HepG2 (cell line): ENCODE measurements around the gene OSBPL5. TPM values are rescaled to one million over a fixed set of nuclear protein-coding genes. Genes with fewer than 3 reads are reported as not detected.

Experiments
- ATAC-seq: fragments of 200-7000 bp; cut with Tn5 transposase; 3 replicates; pipeline ENCODE4 v1.9.1; 2020; ENCODE audit warnings: mild to moderate bottlenecking, moderate library complexity
- BruUV-seq: library from RNA; stranded (reverse); fragments of 400-500 nt; replicated peaks from 2 replicates; lab custom pipeline; 2021; lab: Mats Ljungman, UMichigan
- CTCF ChIA-PET: fragments of 300-600 bp; formaldehyde crosslinking; extraction: SDS; loops from one replicate; lab custom pipeline; 2021; ENCODE audit warnings: low total read pairs, inconsistent platforms, low intra/inter-chr PET ratio; lab: Yijun Ruan, JAX
- POLR2A ChIA-PET: fragments of 350-600 bp; sonication (Branson Sonifier 250); formaldehyde crosslinking; loops from one replicate; lab custom pipeline; 2020; ENCODE audit warnings: antibody characterized with exemption, inconsistent platforms; lab: Yijun Ruan, JAX
- DNase-seq: peaks from one replicate; pipeline ENCODE4 v3.0.0-alpha.2; 2015; ENCODE audit warnings: low spot score
- FAIRE-seq: peaks from 3 replicates; lab custom pipeline; 2011; peaks lifted over from hg19 to GRCh38; lab: Jason Lieb, UNC
- H2AFZ ChIP-seq: one replicate; pipeline ENCODE4 v1.6.1; 2011; ENCODE audit warnings: low read length, inconsistent platforms
- H3K27ac ChIP-seq: fragments of 300-600 bp; 3 replicates; pipeline ENCODE4 v1.8.0; 2011; ENCODE audit warnings: mixed run types, mild to moderate bottlenecking, mixed read lengths, low read length, inconsistent platforms; ENCODE audit not compliant: insufficient read depth; ENCODE audit errors: extremely low read length
- H3K27me3 ChIP-seq, 2 experiments: fragments of 200-600 bp in 1 of 2; 2 replicates in 1 of 2; 3 replicates in 1 of 2; pipeline versions ENCODE4 v1.6.0 to v1.8.0; 2011; ENCODE audit warnings: low read length in 2 of 2, mild to moderate bottlenecking in 2 of 2, moderate library complexity in 2 of 2, inconsistent platforms in 1 of 2; ENCODE audit not compliant: insufficient read depth in 2 of 2, control insufficient read depth in 1 of 2
- H3K36me3 ChIP-seq, 2 experiments: fragments of 200-600 bp in 1 of 2; replicated peaks in 1 of 2; 2 replicates in 1 of 2; 3 replicates in 1 of 2; pipeline versions ENCODE4 v1.5.1 to v1.8.0; 2011; ENCODE audit warnings: low read length in 2 of 2, inconsistent platforms in 1 of 2; ENCODE audit not compliant: insufficient read depth in 2 of 2, control insufficient read depth in 1 of 2
- H3K4me1 ChIP-seq: 2 replicates; pipeline ENCODE4 v1.5.1; 2012; ENCODE audit warnings: low read length, inconsistent platforms; ENCODE audit not compliant: insufficient read depth
- H3K4me2 ChIP-seq: 2 replicates; pipeline ENCODE4 v1.6.0; 2011; ENCODE audit warnings: low read depth, low read length, inconsistent platforms
- H3K4me3 ChIP-seq, 3 experiments: fragments of 200-600 bp in 1 of 3; sonication (generic), shearing (Covaris generic) in 1 of 3; replicated peaks in 1 of 3; 2 replicates each; pipeline ENCODE4 v1.5.1; 2011 to 2016; ENCODE audit warnings: low read length in 3 of 3, inconsistent platforms in 2 of 3, low read depth in 2 of 3, mild to moderate bottlenecking in 2 of 3, control low read depth in 1 of 3, mixed read lengths in 1 of 3; ENCODE audit not compliant: insufficient read depth in 1 of 3
- H3K79me2 ChIP-seq: one replicate; pipeline ENCODE4 v1.6.1; 2011; ENCODE audit warnings: low read length, inconsistent platforms; ENCODE audit not compliant: insufficient read depth
- H3K9ac ChIP-seq: 2 replicates; pipeline ENCODE4 v1.6.0; 2011; ENCODE audit warnings: mild to moderate bottlenecking, low read depth, low read length, inconsistent platforms; ENCODE audit not compliant: insufficient read depth
- H3K9me3 ChIP-seq: 2 replicates; pipeline ENCODE4 v1.5.1; 2012; ENCODE audit warnings: mild to moderate bottlenecking, low read length
- H4K20me1 ChIP-seq: 2 replicates; pipeline ENCODE4 v1.6.0; 2011; ENCODE audit warnings: inconsistent platforms, mild to moderate bottlenecking, low read length, moderate library complexity; ENCODE audit not compliant: insufficient read depth
- ELF4 ChIP-seq: sonication (generic); formaldehyde crosslinking; IDR thresholded peaks from 2 replicates; pipeline ENCODE4 v1.5.0; 2020; ENCODE audit warnings: missing genetic modification reagents, mild to moderate bottlenecking, moderate library complexity, borderline replicate concordance
- ETV6 ChIP-seq: sonication (generic); formaldehyde crosslinking; conservative IDR thresholded peaks from 2 replicates; pipeline ENCODE4 v1.4.0; 2020; ENCODE audit warnings: missing genetic modification reagents
- SRSF9 ChIP-seq: fragments of 200-400 bp; formaldehyde crosslinking; IDR thresholded peaks from 2 replicates; pipeline ENCODE4 v1.6.1; 2018; ENCODE audit warnings: borderline replicate concordance, mild to moderate bottlenecking, low read depth, low read length; ENCODE audit not compliant: insufficient read depth, poor library complexity, severe bottlenecking
- WGBS: methylation state at CpG from one replicate; pipeline ENCODE4 v1.1.6; 2017; ENCODE audit warnings: low lambda C conversion rate; 5-methylcytosine and 5-hydroxymethylcytosine counted together
- in situ Hi-C: cut with HindIII; loops from 2 replicates; pipeline ENCODE4 v1.10.0; 2017; ENCODE audit warnings: low pct_unique_long_range_greater_than_20kb; ENCODE audit not compliant: extremely low pct_ligation_motif_present
- intact Hi-C: fragments of 100-400 bp; cut with micrococcal nuclease; formaldehyde crosslinking; loops from one replicate; pipeline ENCODE4 v1.10.0; 2022; ENCODE audit not compliant: unreplicated experiment
- polyA plus RNA-seq, 8 experiments: library from polyadenylated mRNA; depleted of rRNA in 3 of 8; stranded (reverse) in 7 of 8; unstranded in 1 of 8; fragments of >200 nt; fragmentation: Illumina TruSeq in 4 of 8; extraction: Trizol in 4 of 8; gene quantifications; 2 replicates each; pipeline versions ENCODE4 v1.2.1 to v1.2.3, GENCODE V29; 2011 to 2016; ENCODE audit warnings: low read depth in 4 of 8, missing spikeins in 1 of 8, mixed read lengths in 1 of 8; ENCODE audit not compliant: insufficient read depth in 1 of 8
- total RNA-seq, 5 experiments: library from RNA; depleted of rRNA; stranded (reverse); fragments of >200 nt; fragmentation: Illumina TruSeq; extraction: Trizol; gene quantifications; 2 replicates each; pipeline ENCODE4 v1.2.3, GENCODE V29; 2016; ENCODE audit warnings: low read depth in 1 of 5
- TF ChIP-seq, protein P1 (sequence below): sonication (generic); formaldehyde crosslinking; IDR thresholded peaks from 2 replicates; pipeline ENCODE4 v1.5.0; 2020; ENCODE audit warnings: missing genetic modification reagents, mild to moderate bottlenecking, borderline replicate concordance
- TF ChIP-seq, protein P2 (sequence below): sonication (generic); formaldehyde crosslinking; IDR thresholded peaks from 2 replicates; pipeline ENCODE4 v1.4.0; 2020; ENCODE audit warnings: missing genetic modification reagents
- TF ChIP-seq, protein P3 (sequence below): sonication (generic); formaldehyde crosslinking; conservative IDR thresholded peaks from 2 replicates; pipeline ENCODE4 v1.8.0; 2022; ENCODE audit warnings: missing genetic modification reagents

Gene OSBPL5
- total and polyA plus RNA-seq, 2 of the 13 experiments (the other 11 are each of a cell fraction or from before 2014, with no cell fraction given) = not detected

DNA sequence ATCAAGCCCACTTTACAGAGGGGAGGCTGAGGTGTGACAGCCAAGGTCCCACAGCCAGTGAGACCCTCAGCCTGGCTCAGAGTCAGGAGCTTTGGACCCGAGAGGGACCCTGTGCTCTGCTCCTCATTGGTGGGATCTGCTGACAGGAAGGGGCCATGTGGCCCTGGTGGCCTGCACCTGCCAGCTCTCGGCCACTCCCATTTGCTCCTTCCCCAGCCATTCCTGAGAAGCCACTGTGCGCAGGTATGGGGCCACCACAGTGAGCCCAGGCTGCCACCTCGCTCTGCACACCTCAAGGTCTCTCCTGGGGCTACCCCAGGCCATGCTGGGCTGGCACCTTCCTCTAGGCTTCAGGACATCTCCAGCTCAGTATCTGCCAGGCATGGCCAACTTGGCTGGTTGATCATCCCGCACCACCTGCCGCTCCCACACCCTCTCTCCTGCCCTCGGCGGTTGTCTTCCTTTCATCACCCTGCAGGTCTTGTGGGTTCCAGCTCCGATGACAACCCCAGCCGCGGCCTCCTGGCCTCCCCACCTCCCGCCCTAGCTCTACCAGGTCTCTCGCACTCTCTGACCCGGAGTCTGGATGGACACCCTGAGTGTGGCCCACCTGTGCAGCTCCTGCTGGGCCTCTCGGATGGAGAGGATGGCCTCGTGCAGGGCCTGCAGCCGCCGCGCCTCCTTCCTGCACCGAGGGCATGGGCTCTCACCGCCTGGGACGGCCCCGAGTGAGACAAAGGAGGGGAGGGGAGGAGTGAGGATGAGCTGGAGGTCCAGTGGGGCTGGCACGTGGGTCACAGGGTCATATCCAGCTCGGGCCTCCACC, 75.7 kb downstream of the OSBPL5 start:
- Histone ChIP-seq H3K9me3 (no peaks in the 10 kb centered on the region), H3K27me3 (peaks cover 11 to 53% of the 10 kb centered on the region in 2 experiments), H3K27ac (no peak overlapping the region), H3K4me2 (no peak overlapping the region), H4K20me1 (no peaks in the 10 kb centered on the region), H2AFZ (no peak overlapping the region), H3K79me2 (no peaks in the 10 kb centered on the region), H3K36me3 (no peaks in the 10 kb centered on the region), H3K9ac (no peak overlapping the region), H3K4me3 (no peak overlapping the region), H3K4me1 (peaks cover 39% of the 10 kb centered on the region)
- FAIRE-seq = no peak
- intact Hi-C loops (loop anchor here (5.0 kb wide), 1 partner anchor 32 kb away; the partner anchor contains the start of gene CARS1), in situ Hi-C loops (loop anchor here (5.0 kb wide), 1 partner anchor 47 kb away; no protein-coding TSS in a partner anchor)
- 15% methylated on average over 11 of the region's 25 CpGs for WGBS
- no peak for ATAC-seq
- ChIA-PET POLR2A (no interaction called here), CTCF (interaction anchor here (1.0 to 3.7 kb wide), 2 partner anchors 50 to 53 kb away, joined by 3 to 53 read pairs; no protein-coding TSS in a partner anchor)
- TF ChIP-seq ELF4 (CRISPR knock-in tag) (no peak), ETV6 (CRISPR knock-in tag) (no peak), SRSF9 (no peak)
- TF ChIP-seq, protein P1, sequence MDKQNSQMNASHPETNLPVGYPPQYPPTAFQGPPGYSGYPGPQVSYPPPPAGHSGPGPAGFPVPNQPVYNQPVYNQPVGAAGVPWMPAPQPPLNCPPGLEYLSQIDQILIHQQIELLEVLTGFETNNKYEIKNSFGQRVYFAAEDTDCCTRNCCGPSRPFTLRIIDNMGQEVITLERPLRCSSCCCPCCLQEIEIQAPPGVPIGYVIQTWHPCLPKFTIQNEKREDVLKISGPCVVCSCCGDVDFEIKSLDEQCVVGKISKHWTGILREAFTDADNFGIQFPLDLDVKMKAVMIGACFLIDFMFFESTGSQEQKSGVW (CRISPR knock-in tag) = no peak
- TF ChIP-seq, protein P2, sequence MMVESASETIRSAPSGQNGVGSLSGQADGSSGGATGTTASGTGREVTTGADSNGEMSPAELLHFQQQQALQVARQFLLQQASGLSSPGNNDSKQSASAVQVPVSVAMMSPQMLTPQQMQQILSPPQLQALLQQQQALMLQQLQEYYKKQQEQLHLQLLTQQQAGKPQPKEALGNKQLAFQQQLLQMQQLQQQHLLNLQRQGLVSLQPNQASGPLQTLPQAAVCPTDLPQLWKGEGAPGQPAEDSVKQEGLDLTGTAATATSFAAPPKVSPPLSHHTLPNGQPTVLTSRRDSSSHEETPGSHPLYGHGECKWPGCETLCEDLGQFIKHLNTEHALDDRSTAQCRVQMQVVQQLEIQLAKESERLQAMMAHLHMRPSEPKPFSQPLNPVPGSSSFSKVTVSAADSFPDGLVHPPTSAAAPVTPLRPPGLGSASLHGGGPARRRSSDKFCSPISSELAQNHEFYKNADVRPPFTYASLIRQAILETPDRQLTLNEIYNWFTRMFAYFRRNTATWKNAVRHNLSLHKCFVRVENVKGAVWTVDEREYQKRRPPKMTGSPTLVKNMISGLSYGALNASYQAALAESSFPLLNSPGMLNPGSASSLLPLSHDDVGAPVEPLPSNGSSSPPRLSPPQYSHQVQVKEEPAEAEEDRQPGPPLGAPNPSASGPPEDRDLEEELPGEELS (CRISPR knock-in tag) = no peak
- TF ChIP-seq, protein P3, sequence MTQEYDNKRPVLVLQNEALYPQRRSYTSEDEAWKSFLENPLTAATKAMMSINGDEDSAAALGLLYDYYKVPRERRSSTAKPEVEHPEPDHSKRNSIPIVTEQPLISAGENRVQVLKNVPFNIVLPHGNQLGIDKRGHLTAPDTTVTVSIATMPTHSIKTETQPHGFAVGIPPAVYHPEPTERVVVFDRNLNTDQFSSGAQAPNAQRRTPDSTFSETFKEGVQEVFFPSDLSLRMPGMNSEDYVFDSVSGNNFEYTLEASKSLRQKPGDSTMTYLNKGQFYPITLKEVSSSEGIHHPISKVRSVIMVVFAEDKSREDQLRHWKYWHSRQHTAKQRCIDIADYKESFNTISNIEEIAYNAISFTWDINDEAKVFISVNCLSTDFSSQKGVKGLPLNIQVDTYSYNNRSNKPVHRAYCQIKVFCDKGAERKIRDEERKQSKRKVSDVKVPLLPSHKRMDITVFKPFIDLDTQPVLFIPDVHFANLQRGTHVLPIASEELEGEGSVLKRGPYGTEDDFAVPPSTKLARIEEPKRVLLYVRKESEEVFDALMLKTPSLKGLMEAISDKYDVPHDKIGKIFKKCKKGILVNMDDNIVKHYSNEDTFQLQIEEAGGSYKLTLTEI (CRISPR knock-in tag) = no peak
- BruUV-seq = no TSS peak
- no peak for DNase-seq
